HG03280 (cell line): ENCODE results near the gene SLC7A6.
A peak's percentile ranks its signal among the peaks of the same experiment; 100 is the strongest.

Experiments used
- ATAC-seq: cut with Tn5 transposase; IDR thresholded peaks from one replicate; pipeline ENCODE4 v1.9.1; 2021; ENCODE audit warnings: mild to moderate bottlenecking, moderate library complexity; ENCODE audit not compliant: unreplicated experiment

The SLC7A6 gene

GRCh38 chr16:68234188-68235107 is 29.9 kb upstream of the SLC7A6 start:
- ATAC-seq: no peak

GRCh38 chr16:68235108-68235886 is 29.0 kb upstream of the SLC7A6 start:
- ATAC-seq: no peak

DNA sequence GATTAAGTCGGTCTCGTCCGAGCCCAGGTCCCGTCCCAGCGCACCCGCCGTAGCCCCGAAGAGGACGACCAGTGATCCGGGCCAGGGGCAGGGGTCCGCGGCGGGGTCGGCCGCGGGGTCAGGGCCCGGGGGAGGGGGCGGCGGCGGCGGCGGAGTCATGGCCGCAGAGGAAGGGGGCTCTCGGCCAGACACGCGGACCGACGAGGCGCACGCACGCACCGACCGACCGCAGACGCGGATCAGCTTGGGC is 28.5 kb upstream of the SLC7A6 start, which contains the start of gene ESRP2:
TSS of gene ESRP2 (minus strand) at position 241 of the 250 bp plus-strand sequence. CDS start at position 159, 82 bp downstream.
- no peak for ATAC-seq

GRCh38 chr16:68236137-68236825 is 28.0 kb upstream of the SLC7A6 start:
- no peak for ATAC-seq

DNA sequence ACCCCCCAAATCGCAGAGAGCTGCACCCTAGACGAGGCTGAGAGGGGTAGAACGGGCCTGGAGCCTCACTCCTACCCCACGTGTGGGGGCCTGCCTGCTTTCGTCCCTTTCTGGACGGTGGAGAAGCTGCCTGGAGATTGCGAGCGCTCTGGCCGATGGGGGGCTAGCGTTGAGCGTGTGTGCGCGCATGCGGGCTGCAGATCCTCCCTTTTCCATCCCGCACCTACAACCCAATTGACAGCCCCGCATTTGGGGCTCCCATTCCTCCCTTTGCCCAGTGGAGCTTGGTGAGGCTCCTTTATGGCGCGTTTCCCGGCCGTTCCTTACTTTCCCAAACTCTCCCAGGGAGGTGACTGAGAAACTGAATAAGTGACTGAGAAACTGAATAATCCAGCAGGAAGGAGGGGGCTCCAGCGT is 27.5 kb upstream of the SLC7A6 start:
- ATAC-seq: no peak

DNA sequence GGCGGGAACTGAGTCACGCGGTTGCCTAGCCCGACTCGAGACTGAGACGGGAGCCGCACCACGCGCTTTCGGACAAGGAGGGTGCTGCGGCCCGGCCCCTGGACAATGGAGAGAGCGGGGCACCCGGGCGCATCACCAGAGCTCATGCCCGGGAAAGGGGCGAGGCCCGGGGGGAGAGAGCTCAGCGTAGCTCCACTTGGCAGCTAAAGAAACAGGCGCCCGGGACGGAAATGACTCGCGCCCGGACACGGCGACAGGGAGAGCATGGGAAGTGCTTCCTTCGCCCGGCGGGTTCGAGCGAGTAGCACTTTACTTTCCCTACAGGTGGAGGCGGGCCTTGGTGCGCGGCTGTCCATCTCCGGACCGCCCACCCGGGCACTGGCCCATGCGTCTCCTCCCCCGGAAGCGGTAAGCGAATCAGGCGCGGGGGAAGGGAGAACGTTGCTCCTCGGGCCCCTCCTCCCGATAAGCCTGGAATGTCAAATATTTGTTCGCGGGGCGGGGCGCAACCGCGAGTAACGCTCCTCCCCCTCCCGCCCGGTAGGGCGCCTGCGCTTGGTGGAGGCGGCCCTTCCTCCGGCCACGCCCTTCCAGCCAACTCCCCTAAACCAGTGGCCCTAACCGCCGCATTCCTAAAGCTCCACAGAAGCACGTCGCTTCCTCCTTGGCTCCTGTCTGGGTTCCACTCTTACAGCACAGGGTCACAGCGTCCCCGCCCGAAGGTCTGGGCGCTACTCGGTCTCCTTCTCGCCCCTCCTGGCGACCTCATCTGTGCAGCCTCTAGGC is 26.9 kb upstream of the SLC7A6 start:
- ATAC-seq: peak; percentile 80

GRCh38 chr16:68238029-68238345 is 26.3 kb upstream of the SLC7A6 start:
- ATAC-seq: no peak

DNA sequence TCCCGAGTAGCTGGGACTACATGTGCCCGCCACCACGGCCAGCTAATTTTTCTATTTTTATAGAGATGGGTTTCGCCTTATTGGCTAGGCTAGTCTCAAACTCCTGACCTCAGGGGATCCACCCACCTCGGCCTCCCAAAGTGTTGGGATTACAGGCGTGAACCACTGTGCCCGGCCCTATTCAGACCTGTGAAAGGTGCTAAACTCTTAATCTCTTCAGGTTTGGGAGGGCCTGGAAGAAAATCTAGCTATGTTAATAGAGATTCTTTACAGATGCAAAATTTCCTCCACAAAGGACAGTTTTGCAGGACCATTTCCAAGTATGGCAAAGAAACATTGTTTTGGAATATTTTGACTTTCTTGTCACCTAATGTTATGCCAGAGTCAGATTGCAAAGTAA is 22.2 kb upstream of the SLC7A6 start:
- no peak for ATAC-seq

GRCh38 chr16:68242926-68243858 is 21.1 kb upstream of the SLC7A6 start:
- no peak for ATAC-seq

GRCh38 chr16:68244481-68244902 is 19.8 kb upstream of the SLC7A6 start:
- ATAC-seq: no peak

- peak; percentile 90 for ATAC-seq
These were observed 19.1 kb upstream of the SLC7A6 start, which contains the start of gene PLA2G15 for GRCh38 chr16:68244903-68245853. Gene PLA2G15 (plus strand): TSS chr16:68245373. CDS start chr16:68245427, 54 bp downstream.

DNA sequence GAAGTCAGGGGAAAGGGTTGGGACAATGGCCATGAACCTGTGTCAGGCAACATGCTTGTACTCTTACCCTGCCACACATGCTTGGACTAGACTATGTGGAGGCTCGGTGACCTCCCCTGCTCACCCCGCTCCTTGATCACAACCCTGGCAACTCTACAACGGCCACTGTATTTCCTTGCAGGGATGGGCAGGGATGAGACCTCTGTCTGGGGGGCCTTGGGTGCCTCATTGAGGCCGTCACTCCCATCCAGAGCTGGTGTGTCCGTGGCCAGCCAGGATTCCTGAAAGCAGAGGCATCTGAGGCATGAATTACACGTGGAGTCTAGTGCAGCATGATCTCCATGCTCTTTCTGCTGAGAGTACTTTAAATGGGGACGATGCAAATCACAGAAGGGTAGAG is 18.2 kb upstream of the SLC7A6 start:
- no peak for ATAC-seq

- no peak for ATAC-seq
These were observed 17.7 kb upstream of the SLC7A6 start for GRCh38 chr16:68246666-68247065.

DNA sequence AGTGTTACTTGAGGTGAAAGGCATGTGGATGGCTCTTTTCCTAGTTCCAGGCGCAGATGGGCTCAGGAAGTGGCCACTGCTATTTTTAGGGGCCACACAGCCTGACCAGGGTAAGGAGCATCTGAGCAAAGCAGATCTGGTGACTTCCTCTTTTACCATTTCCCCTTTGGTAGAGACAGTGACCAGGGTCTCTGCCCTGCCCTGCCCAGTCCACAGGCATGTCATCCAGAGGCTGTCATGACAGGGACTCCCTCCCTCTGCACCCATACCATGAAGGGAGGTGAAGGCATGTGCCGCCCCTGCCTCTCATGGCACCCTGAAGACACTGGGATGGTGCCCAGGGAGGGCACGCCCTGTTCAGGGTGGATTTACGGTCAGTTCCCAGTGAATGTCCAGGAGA is 16.9 kb upstream of the SLC7A6 start:
- no peak for ATAC-seq

- ATAC-seq: no peak
These were observed 16.4 kb upstream of the SLC7A6 start for GRCh38 chr16:68247932-68248331.

GRCh38 chr16:68249371-68249770 is 15.0 kb upstream of the SLC7A6 start:
- ATAC-seq: no peak

DNA sequence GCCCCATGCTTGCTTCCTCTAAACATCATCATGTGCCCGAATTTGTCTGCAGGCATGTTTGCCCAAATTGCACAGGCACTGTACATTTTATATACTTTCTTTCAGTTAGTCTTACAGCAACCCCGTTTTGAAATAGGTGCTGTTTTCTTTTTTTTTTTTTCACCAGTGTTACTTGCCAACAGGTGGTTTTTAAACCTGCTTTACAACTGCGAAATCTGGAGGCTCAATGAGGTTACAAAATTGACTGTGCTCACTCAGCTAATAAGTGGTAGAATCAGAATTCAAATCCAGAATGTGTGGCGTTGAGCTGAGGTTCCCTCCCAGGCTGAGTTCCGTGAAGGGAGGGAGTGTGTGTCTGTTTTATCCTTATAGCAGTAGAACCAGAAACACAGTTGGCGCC is 13.4 kb upstream of the SLC7A6 start:
- no peak for ATAC-seq

DNA sequence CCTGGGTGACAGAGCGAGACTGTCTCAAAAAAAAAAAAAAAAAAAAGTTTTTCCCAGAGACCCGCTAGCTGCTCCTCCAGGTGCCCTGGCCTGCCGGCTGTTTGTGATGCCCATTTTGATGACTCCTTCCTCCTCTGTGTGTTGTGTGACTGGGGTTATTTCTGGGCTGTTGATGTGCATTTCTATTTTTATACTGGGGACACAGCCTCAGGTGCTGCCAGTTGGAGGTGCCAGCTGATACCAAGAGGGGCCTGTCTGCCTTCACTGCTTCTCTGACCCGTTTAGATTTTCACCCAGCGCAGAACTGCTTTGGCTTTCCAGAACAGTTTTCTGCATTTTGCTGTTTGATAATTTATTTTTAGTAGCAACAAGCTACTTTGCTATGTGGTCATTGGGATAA is 12.5 kb upstream of the SLC7A6 start:
- ATAC-seq: no peak

GRCh38 chr16:68252383-68252782 is 11.9 kb upstream of the SLC7A6 start:
- no peak for ATAC-seq
